WTC11 (cell line): Measurements from ENCODE around the gene SHROOM3.

Experiments used
- CREB1 ChIP-seq: sonication (generic); formaldehyde crosslinking; IDR thresholded peaks from 2 replicates; pipeline ENCODE4 v1.8.0; 2023; ENCODE audit warnings: mild to moderate bottlenecking, missing genetic modification reagents
- GRHL2 ChIP-seq: fragments of 250-450 bp; sonication (Bioruptor Pico); IDR thresholded peaks from 2 replicates; pipeline ENCODE4 v1.8.0; 2022; ENCODE audit warnings: mild to moderate bottlenecking, moderate library complexity; ENCODE audit not compliant: insufficient replicate concordance, severe bottlenecking
- PRRX2 ChIP-seq: fragments of 250-450 bp; sonication (Bioruptor Pico); IDR thresholded peaks from 2 replicates; pipeline ENCODE4 v1.8.0; 2021; ENCODE audit warnings: mild to moderate bottlenecking
- TEAD1 ChIP-seq: sonication (generic); formaldehyde crosslinking; IDR thresholded peaks from 2 replicates; pipeline ENCODE4 v1.8.0; 2022; ENCODE audit warnings: mild to moderate bottlenecking, missing genetic modification reagents
- TF ChIP-seq, protein P1 (sequence below): fragments of 200-600 bp; IDR thresholded peaks from 2 replicates; pipeline ENCODE4 v1.8.0; 2022; ENCODE audit warnings: antibody characterized with exemption
- TF ChIP-seq, protein P2 (sequence below): sonication (generic); formaldehyde crosslinking; IDR thresholded peaks from 2 replicates; pipeline ENCODE4 v1.8.1; 2022; ENCODE audit warnings: missing genetic modification reagents, borderline replicate concordance
- TF ChIP-seq, protein P3 (sequence below): sonication (generic); formaldehyde crosslinking; IDR thresholded peaks from 2 replicates; pipeline ENCODE4 v1.8.1; 2023; ENCODE audit warnings: mild to moderate bottlenecking, missing genetic modification reagents, moderate library complexity
- TF ChIP-seq, protein P4 (sequence below): sonication (generic); formaldehyde crosslinking; IDR thresholded peaks from 2 replicates; pipeline ENCODE4 v1.8.0; 2022; ENCODE audit warnings: mild to moderate bottlenecking, missing genetic modification reagents
- TF ChIP-seq, protein P5 (sequence below): sonication (generic); formaldehyde crosslinking; IDR thresholded peaks from 2 replicates; pipeline ENCODE4 v1.8.1; 2022; ENCODE audit warnings: low read depth, missing genetic modification reagents, borderline replicate concordance

DNA sequence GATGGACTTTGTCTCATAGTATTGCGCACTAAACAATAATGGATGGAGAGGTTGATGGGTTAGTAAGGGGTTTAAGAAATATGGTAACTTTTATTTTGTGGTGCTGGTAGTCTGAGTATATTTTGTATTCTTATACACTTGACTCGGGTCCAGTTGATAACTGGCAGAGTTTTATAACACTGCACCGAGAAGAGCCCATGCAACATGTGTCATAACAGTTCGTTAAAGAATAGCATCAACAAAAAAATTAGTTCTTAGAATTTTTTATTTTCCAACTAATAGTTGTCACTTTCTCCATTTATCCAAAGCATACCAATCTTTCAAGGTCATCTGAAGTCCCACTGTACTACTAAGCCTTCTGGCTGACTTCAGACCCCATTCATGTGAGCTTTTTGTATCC lies 287.8 kb downstream of the SHROOM3 start:
- TF ChIP-seq, protein P1, sequence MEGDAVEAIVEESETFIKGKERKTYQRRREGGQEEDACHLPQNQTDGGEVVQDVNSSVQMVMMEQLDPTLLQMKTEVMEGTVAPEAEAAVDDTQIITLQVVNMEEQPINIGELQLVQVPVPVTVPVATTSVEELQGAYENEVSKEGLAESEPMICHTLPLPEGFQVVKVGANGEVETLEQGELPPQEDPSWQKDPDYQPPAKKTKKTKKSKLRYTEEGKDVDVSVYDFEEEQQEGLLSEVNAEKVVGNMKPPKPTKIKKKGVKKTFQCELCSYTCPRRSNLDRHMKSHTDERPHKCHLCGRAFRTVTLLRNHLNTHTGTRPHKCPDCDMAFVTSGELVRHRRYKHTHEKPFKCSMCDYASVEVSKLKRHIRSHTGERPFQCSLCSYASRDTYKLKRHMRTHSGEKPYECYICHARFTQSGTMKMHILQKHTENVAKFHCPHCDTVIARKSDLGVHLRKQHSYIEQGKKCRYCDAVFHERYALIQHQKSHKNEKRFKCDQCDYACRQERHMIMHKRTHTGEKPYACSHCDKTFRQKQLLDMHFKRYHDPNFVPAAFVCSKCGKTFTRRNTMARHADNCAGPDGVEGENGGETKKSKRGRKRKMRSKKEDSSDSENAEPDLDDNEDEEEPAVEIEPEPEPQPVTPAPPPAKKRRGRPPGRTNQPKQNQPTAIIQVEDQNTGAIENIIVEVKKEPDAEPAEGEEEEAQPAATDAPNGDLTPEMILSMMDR, result no peak
- TF ChIP-seq, protein P2, sequence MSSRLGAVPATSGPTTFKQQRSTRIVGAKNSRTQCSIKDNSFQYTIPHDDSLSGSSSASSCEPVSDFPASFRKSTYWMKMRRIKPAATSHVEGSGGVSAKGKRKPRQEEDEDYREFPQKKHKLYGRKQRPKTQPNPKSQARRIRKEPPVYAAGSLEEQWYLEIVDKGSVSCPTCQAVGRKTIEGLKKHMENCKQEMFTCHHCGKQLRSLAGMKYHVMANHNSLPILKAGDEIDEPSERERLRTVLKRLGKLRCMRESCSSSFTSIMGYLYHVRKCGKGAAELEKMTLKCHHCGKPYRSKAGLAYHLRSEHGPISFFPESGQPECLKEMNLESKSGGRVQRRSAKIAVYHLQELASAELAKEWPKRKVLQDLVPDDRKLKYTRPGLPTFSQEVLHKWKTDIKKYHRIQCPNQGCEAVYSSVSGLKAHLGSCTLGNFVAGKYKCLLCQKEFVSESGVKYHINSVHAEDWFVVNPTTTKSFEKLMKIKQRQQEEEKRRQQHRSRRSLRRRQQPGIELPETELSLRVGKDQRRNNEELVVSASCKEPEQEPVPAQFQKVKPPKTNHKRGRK (CRISPR knock-in tag), result no peak
- no peak for TF ChIP-seq TEAD1
- no peak for TF ChIP-seq GRHL2 (CRISPR knock-in tag)
- TF ChIP-seq CREB1 (CRISPR knock-in tag), result no peak
- TF ChIP-seq PRRX2 (CRISPR knock-in tag), result no peak
- TF ChIP-seq, protein P3, sequence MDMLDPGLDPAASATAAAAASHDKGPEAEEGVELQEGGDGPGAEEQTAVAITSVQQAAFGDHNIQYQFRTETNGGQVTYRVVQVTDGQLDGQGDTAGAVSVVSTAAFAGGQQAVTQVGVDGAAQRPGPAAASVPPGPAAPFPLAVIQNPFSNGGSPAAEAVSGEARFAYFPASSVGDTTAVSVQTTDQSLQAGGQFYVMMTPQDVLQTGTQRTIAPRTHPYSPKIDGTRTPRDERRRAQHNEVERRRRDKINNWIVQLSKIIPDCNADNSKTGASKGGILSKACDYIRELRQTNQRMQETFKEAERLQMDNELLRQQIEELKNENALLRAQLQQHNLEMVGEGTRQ (CRISPR knock-in tag), result no peak
- TF ChIP-seq, protein P4, sequence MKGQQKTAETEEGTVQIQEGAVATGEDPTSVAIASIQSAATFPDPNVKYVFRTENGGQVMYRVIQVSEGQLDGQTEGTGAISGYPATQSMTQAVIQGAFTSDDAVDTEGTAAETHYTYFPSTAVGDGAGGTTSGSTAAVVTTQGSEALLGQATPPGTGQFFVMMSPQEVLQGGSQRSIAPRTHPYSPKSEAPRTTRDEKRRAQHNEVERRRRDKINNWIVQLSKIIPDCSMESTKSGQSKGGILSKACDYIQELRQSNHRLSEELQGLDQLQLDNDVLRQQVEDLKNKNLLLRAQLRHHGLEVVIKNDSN (CRISPR knock-in tag), result no peak
- TF ChIP-seq, protein P5, sequence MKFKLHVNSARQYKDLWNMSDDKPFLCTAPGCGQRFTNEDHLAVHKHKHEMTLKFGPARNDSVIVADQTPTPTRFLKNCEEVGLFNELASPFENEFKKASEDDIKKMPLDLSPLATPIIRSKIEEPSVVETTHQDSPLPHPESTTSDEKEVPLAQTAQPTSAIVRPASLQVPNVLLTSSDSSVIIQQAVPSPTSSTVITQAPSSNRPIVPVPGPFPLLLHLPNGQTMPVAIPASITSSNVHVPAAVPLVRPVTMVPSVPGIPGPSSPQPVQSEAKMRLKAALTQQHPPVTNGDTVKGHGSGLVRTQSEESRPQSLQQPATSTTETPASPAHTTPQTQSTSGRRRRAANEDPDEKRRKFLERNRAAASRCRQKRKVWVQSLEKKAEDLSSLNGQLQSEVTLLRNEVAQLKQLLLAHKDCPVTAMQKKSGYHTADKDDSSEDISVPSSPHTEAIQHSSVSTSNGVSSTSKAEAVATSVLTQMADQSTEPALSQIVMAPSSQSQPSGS (CRISPR knock-in tag), result no peak
